Measurements from ENCODE around the gene DEUP1.
"Not testable (repeated sequence)": the region's sequence is repeated elsewhere in the genome, so short reads cannot be mapped to it uniquely, and the experiment has no call there.

Gene DEUP1

DNA sequence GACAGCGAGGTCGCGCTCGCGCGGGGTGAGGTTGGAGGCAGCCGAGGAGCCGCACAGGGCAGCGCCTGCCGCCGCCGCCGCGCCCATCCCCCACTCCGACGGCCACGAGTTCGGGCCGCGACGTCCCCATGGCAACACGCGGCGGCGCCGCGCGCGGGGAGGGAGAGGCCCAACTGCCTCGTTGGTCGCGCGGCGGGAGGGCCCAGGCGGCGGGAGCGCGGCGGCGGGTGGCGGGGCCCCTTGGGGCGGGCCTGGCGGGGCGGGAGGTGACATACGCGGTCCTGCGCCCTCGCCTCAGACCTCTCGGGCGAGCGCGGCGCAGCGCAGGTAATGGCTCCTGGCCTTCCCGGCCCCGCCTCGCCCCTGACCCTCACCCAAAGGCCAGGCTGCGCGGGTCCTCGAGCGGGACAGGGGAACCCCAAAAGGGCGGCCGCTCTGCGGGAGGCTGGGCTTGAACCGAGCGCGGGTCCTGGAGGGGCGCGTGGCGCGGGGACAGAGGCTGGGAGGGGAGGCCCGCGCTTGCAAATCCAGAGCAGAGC lies at the start of gene DEUP1:
Gene DEUP1 (plus strand): TSS at position 297 of the 539 bp plus-strand sequence. CDS start 1,518 bp downstream, outside the sequence.
- no peak for DNase-seq (ENCODE audit: low read depth, low spot score)

- no peak for DNase-seq (ENCODE audit: low read depth, low spot score)
These were observed 45.1 kb upstream of the DEUP1 start for GRCh38 chr11:93285430-93285829.

- no peak for DNase-seq (ENCODE audit: low read depth, low spot score)
These were observed 43.1 kb upstream of the DEUP1 start for GRCh38 chr11:93287434-93287833.

GRCh38 chr11:93288079-93288478 lies 42.5 kb upstream of the DEUP1 start:
- DNase-seq (ENCODE audit: low read depth, low spot score) = no peak

DNA sequence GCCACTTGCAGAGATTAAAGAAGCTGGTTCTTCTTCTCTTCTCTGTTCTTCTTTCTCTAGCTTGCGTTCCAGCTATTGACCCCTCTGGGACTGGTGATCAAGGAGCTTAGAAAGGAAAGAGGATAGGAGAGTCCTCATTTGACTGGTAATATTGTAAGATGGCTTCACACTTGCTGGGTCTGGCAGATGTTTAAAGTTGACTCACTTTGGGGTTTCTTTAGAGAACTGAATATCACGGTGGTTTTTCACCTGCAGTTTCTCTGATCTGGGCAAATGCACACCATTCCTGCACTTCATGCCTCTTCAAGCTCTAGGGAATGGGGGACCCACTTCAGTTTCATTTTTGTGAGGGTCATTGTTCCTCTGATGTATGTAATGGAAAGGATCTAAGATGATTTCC lies 41.8 kb upstream of the DEUP1 start:
- DNase-seq (ENCODE audit: low read depth, low spot score) = no peak

- DNase-seq (ENCODE audit: low read depth, low spot score) = no peak
These were observed 40.6 kb upstream of the DEUP1 start for GRCh38 chr11:93289782-93290463.

DNA sequence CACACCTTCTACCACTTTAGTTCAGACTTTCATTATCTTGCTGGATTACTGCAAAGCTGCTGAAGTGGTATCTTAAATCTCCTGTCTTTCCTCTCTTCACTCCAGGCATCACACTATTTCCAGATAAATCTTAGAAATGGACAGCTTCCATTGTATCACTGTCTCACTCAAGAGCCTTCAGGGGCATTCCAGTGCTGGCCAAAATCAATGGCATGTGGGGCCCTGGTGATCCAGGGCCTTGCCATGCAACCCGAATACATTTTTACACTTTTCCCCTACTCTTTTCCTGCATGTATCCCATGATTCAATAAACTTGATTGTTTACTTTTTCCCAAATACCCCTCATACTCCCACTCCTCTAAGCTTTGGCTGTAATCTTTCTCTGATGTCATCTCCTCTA lies 39.4 kb upstream of the DEUP1 start:
- no peak for DNase-seq (ENCODE audit: low read depth, low spot score)

DNA sequence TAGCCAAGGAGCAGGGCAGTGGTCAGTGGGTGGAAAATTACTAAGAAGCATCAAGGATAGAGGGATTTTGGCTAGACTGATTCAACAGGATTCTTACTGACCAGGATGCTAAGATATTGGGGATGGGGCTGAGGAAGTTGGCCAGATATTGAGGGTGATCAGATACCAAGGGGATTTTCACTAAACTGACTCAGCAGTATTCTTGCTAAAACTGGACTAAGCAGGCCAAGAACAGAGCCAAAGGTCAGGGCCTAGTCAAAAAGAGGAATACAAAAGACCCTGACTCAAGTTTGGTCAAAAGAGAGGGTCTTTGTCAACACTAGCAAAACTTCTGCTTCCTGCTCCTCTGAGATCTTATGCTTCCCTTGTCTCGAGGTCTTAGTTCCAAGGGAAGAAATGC lies 38.6 kb upstream of the DEUP1 start:
- no peak for DNase-seq (ENCODE audit: low read depth, low spot score)

DNA sequence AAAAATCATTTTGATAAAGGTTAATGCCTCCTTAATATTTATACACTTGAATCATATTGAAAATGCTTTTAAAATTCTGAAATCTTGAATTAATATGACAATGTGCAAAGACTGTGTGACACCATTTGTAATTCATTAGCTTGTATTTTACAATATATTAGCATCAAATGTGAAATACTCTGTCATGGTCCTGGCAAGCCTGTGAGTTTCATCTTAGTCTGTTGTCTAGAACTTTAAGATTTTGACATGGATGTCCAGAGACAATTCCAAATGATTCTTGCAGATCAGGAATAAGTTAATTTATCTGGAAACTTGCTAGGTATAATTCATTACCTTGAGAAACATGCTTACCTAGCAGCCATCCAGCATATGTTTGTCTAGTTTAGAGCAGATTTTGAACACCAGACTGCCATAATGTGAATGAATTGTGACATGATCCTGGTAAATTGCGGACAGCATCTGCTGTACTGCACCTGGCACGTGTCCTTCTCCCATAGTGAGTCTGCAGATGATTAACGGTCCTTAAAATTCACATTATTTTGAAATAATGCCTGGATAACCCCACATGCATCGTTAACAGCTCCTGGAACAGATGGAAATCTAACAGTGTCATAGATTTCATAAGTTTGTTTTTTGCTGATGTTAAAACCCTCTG lies 34.5 kb upstream of the DEUP1 start:
- DNase-seq (ENCODE audit: low read depth, low spot score) = no peak

- DNase-seq (ENCODE audit: low read depth, low spot score) = no peak
These were observed 26.9 kb upstream of the DEUP1 start for GRCh38 chr11:93303689-93304088.

DNA sequence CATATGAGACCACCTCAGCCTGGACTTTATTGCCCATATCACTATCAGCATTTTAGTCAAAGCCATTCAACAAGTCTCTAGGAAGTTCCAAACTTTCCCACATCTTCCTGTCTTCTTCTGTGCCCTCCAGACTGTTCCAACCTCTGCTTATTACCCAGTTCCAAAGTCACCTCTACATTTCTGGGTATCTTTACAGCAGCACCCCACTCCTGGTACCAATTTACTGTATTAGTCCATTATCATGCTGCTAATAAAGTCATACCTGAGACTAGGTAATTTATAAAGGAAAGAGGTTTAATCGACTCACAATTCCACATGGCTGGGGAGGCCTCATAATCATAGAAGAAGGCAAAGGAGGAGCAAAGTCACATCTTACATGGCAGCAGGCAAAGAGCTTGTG lies 16.1 kb upstream of the DEUP1 start:
- not testable (repeated sequence) for DNase-seq (ENCODE audit: low read depth, low spot score)

- no peak for DNase-seq (ENCODE audit: low read depth, low spot score)
These were observed 11.2 kb upstream of the DEUP1 start for GRCh38 chr11:93319224-93319839.

GRCh38 chr11:93320230-93320629 lies 10.3 kb upstream of the DEUP1 start:
- no peak for DNase-seq (ENCODE audit: low read depth, low spot score)

DNA sequence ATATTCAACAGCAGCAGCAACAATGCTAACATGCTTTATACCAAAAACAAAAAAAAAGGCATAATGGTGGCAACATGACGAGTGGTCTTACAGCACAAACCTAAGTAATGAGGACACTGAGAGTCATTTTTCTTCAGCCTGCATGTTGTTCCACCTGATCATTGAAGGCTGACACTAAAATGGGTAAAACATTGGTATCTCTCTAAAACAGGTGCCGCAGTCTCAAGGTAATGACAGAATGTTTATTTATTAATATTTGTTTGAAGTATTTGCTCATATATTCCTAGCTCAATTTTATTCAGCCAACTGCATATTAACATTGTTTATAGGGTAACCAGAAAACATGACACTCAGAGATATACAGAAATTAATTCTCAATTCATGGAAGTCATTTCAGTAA lies 8.3 kb upstream of the DEUP1 start:
- DNase-seq (ENCODE audit: low read depth, low spot score) = no peak

GRCh38 chr11:93323747-93324146 lies 6.8 kb upstream of the DEUP1 start:
- DNase-seq (ENCODE audit: low read depth, low spot score) = no peak

GRCh38 chr11:93324500-93324899 lies 6.0 kb upstream of the DEUP1 start:
- DNase-seq (ENCODE audit: low read depth, low spot score) = no peak

DNA sequence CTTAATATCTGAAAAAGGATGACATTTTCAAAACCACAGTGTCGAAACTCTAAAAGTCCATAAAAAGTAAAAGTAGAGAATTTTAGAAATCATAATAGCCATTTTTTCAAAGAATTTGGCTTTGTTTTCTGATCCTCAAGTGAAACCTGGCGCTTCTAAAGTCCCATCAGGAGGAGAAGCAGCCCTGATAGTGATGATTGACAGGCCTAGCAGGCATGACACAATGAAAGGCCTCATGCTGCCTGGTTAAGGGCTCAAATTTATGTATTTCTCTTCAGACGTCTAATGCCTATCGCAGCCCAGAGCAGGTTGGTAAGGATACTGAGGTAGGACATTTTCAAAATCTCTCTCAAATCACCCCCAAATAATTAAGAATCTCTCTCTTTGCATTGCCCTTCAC lies 3.9 kb upstream of the DEUP1 start:
- no peak for DNase-seq (ENCODE audit: low read depth, low spot score)

DNA sequence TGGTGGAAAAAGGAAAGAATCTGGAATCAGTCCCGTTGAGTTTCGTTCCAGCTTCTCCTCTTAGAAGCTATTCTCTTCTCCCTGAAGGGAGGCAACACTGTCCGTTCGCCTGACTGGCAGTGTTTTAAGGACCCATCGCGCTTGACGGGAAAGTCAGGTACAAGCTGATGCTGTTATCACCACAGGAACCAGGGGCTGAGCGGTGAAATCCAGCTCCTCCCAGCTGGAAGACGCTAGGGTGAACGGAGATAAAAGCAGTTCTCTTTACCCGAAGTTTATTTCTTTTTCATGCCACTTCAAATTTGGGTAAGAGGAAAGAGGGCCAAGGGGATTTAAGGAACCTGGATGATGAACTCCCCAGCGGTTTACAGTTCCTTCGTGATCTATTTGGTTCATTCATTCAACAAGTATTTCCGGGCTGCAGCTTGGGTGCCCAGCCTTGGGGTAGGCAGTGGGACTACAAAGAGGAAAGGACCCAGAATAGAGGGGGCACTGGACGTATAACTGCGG lies 551 bp upstream of the DEUP1 start:
- DNase-seq (ENCODE audit: low read depth, low spot score) = no peak

DNA sequence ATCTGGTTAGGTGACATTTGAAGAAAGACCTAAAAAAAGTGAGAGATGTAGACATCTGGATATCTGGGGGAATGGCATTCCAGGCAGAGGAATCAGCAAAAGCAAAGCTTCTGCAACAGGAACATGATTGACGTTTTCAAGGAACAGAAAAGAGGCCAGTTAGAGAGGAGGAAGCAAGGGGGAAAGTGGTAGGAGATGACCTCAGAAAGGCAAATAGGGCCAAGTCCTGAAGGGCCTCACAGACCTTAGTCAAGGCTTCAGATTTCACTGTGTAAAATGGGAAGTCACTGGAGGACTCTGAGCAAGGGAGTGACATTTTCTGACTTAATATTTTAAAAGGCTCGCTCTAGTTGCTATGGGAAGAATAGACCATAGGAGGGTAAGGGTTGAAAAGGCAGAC lies 9.7 kb downstream of the DEUP1 start:
- DNase-seq (ENCODE audit: low read depth, low spot score) = no peak

DNA sequence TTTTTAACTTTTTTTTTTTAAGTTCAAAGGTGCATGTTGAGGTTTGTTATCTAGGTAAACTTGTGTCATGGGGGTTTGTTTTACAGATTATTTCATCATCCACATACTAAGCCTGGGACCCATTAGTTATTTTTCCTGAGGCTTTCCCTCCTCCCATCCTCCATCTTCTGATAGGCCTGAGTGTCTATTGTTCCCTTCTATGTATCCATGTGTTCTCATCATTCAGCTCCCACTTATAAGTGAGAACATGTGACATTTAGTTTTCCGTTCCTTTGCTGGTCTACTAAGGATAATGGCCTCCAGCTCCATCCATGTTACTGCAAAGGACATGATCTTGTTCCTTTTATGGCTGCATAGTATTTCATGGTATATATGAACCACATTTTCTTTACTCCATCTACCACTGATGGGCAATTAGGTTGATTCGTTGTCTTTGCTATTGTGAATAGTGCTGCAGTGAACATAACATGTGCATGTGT lies 14.4 kb downstream of the DEUP1 start:
- DNase-seq (ENCODE audit: low read depth, low spot score) = no peak

DNA sequence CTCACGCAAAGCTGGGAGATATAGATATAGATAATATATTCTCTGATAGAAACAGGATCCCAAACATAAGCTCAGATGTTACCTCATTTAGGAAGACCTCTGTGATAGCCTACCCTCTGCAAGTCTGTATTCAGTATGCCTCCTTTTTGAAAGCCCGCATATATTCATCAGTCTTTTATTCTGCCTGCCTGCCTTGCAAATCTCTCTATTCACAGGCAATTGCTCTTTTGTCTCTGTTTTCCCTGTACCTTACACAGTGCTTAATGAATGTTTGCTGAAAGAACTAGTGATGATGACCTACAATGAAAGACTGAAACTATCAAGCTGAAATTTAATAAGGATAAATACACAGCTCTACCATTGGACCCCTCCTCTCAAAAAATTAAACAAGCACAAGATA lies 18.4 kb downstream of the DEUP1 start:
- DNase-seq (ENCODE audit: low read depth, low spot score) = no peak

- no peak for DNase-seq (ENCODE audit: low read depth, low spot score)
These were observed 20.3 kb downstream of the DEUP1 start for GRCh38 chr11:93350835-93351234.

Data from iPS DF 19.7 (cell line).